SU-DHL-6 (cell line): ENCODE results near the gene RAI1.

Experiments used
- CTCF ChIP-seq: fragments of 200-600 bp; sonication (generic); IDR thresholded peaks from one replicate; pipeline ENCODE4 v1.5.1; 2017; ENCODE audit warnings: antibody characterized with exemption, mild to moderate bottlenecking, low read length, moderate library complexity; ENCODE audit not compliant: insufficient read depth, poor library complexity, severe bottlenecking
- EZH2phosphoT487 ChIP-seq: fragments of 200-600 bp; sonication (generic), shearing (Covaris generic); conservative IDR thresholded peaks from 2 replicates; pipeline ENCODE4 v1.6.1; 2018; ENCODE audit warnings: mild to moderate bottlenecking, antibody characterized with exemption, low read length, moderate library complexity, mixed read lengths

GRCh38 chr17:17820463-17821158 lies 139.4 kb downstream of the RAI1 start:
- TF ChIP-seq CTCF (no peak), EZH2phosphoT487 (no peak)
